ENCODE measurements around the gene ATP5F1A. TPM values are rescaled to one million over a fixed set of nuclear protein-coding genes. Genes with fewer than 3 reads are reported as not detected.

Gene ATP5F1A
- polyA plus RNA-seq, 4 donors: 660 to 732 (median 691) TPM

- peak in 2 of 4 donors; percentile 61 to 69 for DNase-seq (ENCODE audit: low read depth in 4 of 4, low spot score in 3 of 4)
Measured at GRCh38 chr18:46073474-46074331, 24.4 kb downstream of the ATP5F1A start.

GRCh38 chr18:46072959-46073358 lies 25.1 kb downstream of the ATP5F1A start:
- DNase-seq (ENCODE audit: low read depth in 4 of 4, low spot score in 3 of 4): no peak

GRCh38 chr18:46072376-46072867 lies 25.7 kb downstream of the ATP5F1A start:
- DNase-seq (ENCODE audit: low read depth in 4 of 4, low spot score in 3 of 4): no peak

- DNase-seq (ENCODE audit: low read depth in 4 of 4, low spot score in 3 of 4): peak in 1 of 4 donors; percentile 46
Measured at GRCh38 chr18:46071653-46072375, 26.3 kb downstream of the ATP5F1A start, which contains the start of gene PSTPIP2. TSS of gene PSTPIP2 (minus strand) at chr18:46072260. CDS start at chr18:46072188, 72 bp downstream.

- DNase-seq (ENCODE audit: low read depth in 4 of 4, low spot score in 3 of 4): no peak
Measured at GRCh38 chr18:46070815-46071652, 27.1 kb downstream of the ATP5F1A start.

- DNase-seq (ENCODE audit: low read depth in 4 of 4, low spot score in 3 of 4): no peak
Measured at GRCh38 chr18:46070232-46070631, 27.9 kb downstream of the ATP5F1A start.

- no peak for DNase-seq (ENCODE audit: low read depth in 4 of 4, low spot score in 3 of 4)
Measured at GRCh38 chr18:46069524-46069923, 28.6 kb downstream of the ATP5F1A start.

GRCh38 chr18:46068763-46069162 lies 29.3 kb downstream of the ATP5F1A start:
- DNase-seq (ENCODE audit: low read depth in 4 of 4, low spot score in 3 of 4): no peak

GRCh38 chr18:46067438-46068007 lies 30.6 kb downstream of the ATP5F1A start:
- no peak for DNase-seq (ENCODE audit: low read depth in 4 of 4, low spot score in 3 of 4)

- no peak for DNase-seq (ENCODE audit: low read depth in 4 of 4, low spot score in 3 of 4)
Measured at GRCh38 chr18:46062781-46063180, 35.3 kb downstream of the ATP5F1A start.

- DNase-seq (ENCODE audit: low read depth in 4 of 4, low spot score in 3 of 4): no peak
Measured at GRCh38 chr18:46061796-46062195, 36.3 kb downstream of the ATP5F1A start.

- no peak for DNase-seq (ENCODE audit: low read depth in 4 of 4, low spot score in 3 of 4)
Measured at GRCh38 chr18:46061387-46061786, 36.7 kb downstream of the ATP5F1A start.

- DNase-seq (ENCODE audit: low read depth in 4 of 4, low spot score in 3 of 4): no peak
Measured at GRCh38 chr18:46060359-46060841, 37.7 kb downstream of the ATP5F1A start.

- DNase-seq (ENCODE audit: low read depth in 4 of 4, low spot score in 3 of 4): no peak
Measured at GRCh38 chr18:46055838-46056230, 42.3 kb downstream of the ATP5F1A start.

- DNase-seq (ENCODE audit: low read depth in 4 of 4, low spot score in 3 of 4): no peak
Measured at GRCh38 chr18:46054956-46055837, 42.9 kb downstream of the ATP5F1A start.

GRCh38 chr18:46053368-46054095 lies 44.6 kb downstream of the ATP5F1A start:
- no peak for DNase-seq (ENCODE audit: low read depth in 4 of 4, low spot score in 3 of 4)

GRCh38 chr18:46051731-46052461 lies 46.2 kb downstream of the ATP5F1A start:
- no peak for DNase-seq (ENCODE audit: low read depth in 4 of 4, low spot score in 3 of 4)

- no peak for DNase-seq (ENCODE audit: low read depth in 4 of 4, low spot score in 3 of 4)
Measured at GRCh38 chr18:46050268-46050667, 47.8 kb downstream of the ATP5F1A start.
